ENCODE results near the gene SRRM4.

SRRM4 gene

GRCh38 chr12:119122751-119123150 is 141.4 kb downstream of the SRRM4 start:
- DNase-seq, result no peak

GRCh38 chr12:119128527-119128926 is 147.2 kb downstream of the SRRM4 start:
- DNase-seq, result no peak

- DNase-seq, result no peak
Observed at GRCh38 chr12:119129827-119130434, 148.6 kb downstream of the SRRM4 start.

- DNase-seq, result no peak
Observed at GRCh38 chr12:119130523-119130922, 149.2 kb downstream of the SRRM4 start.

GRCh38 chr12:119134284-119135072 is 153.1 kb downstream of the SRRM4 start:
- no peak for DNase-seq

- no peak for DNase-seq
Observed at GRCh38 chr12:119136811-119137410, 155.6 kb downstream of the SRRM4 start.

- DNase-seq, result no peak
Observed at GRCh38 chr12:119139448-119139847, 158.1 kb downstream of the SRRM4 start.

- DNase-seq, result no peak
Observed at GRCh38 chr12:119145367-119145766, 164.0 kb downstream of the SRRM4 start.

- no peak for DNase-seq
Observed at GRCh38 chr12:119147847-119148448, 166.6 kb downstream of the SRRM4 start.

GRCh38 chr12:119149270-119149669 is 167.9 kb downstream of the SRRM4 start:
- no peak for DNase-seq

- DNase-seq, result no peak
Observed at GRCh38 chr12:119151445-119152026, 170.2 kb downstream of the SRRM4 start.

- DNase-seq, result peak; percentile 7
Observed at GRCh38 chr12:119153477-119154434, 172.4 kb downstream of the SRRM4 start.

- no peak for DNase-seq
Observed at GRCh38 chr12:119154435-119154818, 173.1 kb downstream of the SRRM4 start.

GRCh38 chr12:119156401-119157044 is 175.2 kb downstream of the SRRM4 start:
- DNase-seq, result no peak

- DNase-seq, result no peak
Observed at GRCh38 chr12:119157528-119157927, 176.2 kb downstream of the SRRM4 start.

- no peak for DNase-seq
Observed at GRCh38 chr12:119157978-119158377, 176.6 kb downstream of the SRRM4 start.

- no peak for DNase-seq
Observed at GRCh38 chr12:119158402-119158801, 177.1 kb downstream of the SRRM4 start.

- no peak for DNase-seq
Observed at GRCh38 chr12:119159844-119160243, 178.5 kb downstream of the SRRM4 start.

- DNase-seq, result no peak
Observed at GRCh38 chr12:119167902-119168301, 186.6 kb downstream of the SRRM4 start.

GRCh38 chr12:119168721-119169120 is 187.4 kb downstream of the SRRM4 start:
- DNase-seq, result no peak

- DNase-seq, result no peak
Observed at GRCh38 chr12:119169150-119169549, 187.8 kb downstream of the SRRM4 start.

- DNase-seq, result no peak
Observed at GRCh38 chr12:119171291-119171690, 189.9 kb downstream of the SRRM4 start.

All from stimulated activated CD4-positive, alpha-beta T cell treated with anti-CD3 and anti-CD28 coated beads, Interleukin-1b, Interleukin-23, amount 100 ng/mL, for 48 hours (primary cell).